ENCODE results near the gene HTR1E.
"Not testable (repeated sequence)": the region's sequence is repeated elsewhere in the genome, so short reads cannot be mapped to it uniquely, and the experiment has no call there.

Gene HTR1E, protein sequence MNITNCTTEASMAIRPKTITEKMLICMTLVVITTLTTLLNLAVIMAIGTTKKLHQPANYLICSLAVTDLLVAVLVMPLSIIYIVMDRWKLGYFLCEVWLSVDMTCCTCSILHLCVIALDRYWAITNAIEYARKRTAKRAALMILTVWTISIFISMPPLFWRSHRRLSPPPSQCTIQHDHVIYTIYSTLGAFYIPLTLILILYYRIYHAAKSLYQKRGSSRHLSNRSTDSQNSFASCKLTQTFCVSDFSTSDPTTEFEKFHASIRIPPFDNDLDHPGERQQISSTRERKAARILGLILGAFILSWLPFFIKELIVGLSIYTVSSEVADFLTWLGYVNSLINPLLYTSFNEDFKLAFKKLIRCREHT

GRCh38 chr6:86937219-86938079 lies at the start of gene HTR1E:
TSS of gene HTR1E (plus strand) at chr6:86937528. CDS start at chr6:87015335, 77,807 bp downstream.
- no peak for DNase-seq

- DNase-seq = no peak
Measured at GRCh38 chr6:86888301-86888700, 49.0 kb upstream of the HTR1E start.

- not testable (repeated sequence) for DNase-seq
Measured at GRCh38 chr6:86897265-86897664, 40.1 kb upstream of the HTR1E start.

DNA sequence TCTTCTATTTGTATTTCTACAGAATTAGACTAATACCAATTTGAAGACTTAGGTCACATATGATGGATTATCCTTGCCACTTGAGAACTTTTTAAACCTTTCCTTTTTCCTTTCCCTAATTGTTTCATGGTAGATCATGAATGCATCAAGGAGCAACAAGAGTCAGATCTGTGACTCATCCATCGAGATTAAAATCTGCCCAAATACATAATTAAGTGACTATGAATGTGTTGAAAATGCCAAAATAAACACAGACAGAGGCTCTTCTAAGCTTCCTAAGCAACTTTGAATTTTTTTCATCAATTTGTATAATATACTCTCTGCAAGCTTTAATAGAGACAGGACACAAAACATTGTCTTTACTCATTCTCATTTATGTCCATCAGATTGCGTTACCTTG lies 23.5 kb upstream of the HTR1E start:
- DNase-seq = no peak

GRCh38 chr6:86916393-86916792 lies 20.9 kb upstream of the HTR1E start:
- no peak for DNase-seq

DNA sequence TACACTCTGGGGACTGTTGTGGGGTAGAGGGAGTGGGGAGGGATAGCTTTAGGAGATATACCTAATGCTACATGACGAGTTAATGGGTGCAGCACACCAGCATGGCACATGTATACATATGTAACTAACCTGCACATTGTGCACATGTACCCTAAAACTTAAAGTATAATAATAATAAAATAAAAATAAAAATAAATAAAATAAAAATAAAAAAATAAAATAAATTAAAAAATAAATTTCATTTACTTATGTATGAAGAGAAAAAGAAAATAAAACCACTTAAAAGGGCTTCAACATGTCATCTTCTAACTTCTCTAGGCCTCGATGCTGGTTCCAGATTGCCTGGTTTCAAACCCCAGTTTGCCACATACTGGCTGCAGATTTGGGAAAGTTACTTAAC lies 10.2 kb upstream of the HTR1E start:
- not testable (repeated sequence) for DNase-seq

DNA sequence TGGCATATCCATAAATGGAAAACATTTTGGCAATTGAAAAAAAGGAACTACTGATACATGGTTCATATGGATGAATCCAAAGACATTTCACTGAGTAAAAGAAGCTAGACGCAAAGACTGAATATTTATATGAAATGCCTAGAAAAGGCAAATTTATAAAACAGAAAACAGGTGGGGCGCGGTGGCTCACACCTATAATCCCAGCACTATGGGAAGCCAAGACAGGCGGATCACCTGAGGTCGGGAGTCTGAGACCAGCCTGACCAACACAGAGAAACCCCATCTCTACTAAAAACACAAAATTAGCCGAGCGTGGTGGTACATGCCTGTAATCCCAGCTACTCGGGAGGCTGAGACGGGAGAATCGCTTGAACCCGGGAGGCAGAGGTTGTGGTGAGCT lies 9.5 kb upstream of the HTR1E start:
- DNase-seq = not testable (repeated sequence)

GRCh38 chr6:86934365-86934764 lies 3.0 kb upstream of the HTR1E start:
- no peak for DNase-seq

DNA sequence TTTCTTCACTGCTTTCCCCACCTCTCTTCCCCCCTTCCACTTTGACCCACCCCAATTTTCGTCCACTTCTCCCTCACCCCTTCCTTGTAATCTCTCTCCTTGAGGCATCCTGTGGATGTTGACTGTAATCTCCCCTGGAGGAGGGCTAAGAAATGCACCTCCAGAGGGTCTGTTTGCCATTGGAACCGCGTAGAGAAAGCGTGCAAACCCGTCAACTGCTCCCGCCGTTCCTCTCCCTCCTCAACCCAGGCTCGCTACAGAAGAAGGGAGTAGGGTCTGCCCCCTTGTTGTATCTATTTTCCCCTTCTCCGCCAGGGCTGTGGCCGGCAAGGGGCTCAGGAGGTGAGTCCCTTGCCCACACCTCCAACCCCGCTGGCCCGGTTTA lies 502 bp upstream of the HTR1E start:
- no peak for DNase-seq

GRCh38 chr6:86938814-86939213 lies 1.5 kb downstream of the HTR1E start:
- DNase-seq = no peak

- no peak for DNase-seq
Measured at GRCh38 chr6:86941461-86941860, 4.1 kb downstream of the HTR1E start.

- DNase-seq = no peak
Measured at GRCh38 chr6:86942769-86943516, 5.6 kb downstream of the HTR1E start.

GRCh38 chr6:86943819-86944407 lies 6.6 kb downstream of the HTR1E start:
- DNase-seq = no peak

- no peak for DNase-seq
Measured at GRCh38 chr6:86949771-86950170, 12.4 kb downstream of the HTR1E start.

DNA sequence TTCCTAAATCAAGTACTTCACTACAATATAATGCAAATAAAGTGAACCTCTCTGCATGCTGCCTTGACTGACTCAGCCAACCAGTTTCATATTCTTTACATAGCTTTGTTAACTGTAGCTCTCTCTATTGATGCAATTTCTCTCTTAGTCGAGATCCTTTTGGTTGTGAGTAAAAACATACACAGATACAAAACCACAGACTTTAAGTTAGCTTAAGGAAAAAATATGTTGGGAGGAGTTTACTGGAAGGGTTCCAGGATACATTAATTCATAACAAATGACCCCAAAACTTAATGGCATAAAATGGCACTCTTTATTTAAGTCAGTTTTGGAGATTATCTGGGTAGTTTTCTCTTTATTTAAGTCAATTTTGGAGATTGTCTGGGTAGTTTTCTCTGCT lies 15.7 kb downstream of the HTR1E start:
- no peak for DNase-seq

DNA sequence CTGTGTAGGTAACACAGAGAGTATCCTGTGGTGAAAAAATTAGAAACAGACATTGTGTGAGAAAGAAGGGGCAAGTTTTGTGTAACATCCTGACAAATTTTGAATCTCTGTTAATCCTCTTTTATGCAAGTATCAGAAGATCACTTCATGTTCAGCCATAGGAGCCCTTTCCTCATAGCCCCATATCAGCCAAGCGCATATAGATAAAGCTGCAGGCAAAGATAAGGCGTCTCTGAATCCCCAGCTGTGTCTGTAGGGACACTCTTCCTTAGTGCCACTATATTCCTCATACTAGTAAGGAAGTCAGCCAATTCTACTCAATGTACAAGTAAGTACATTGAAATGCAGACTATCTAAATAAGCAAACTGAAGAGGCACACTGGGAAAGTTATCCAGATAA lies 22.3 kb downstream of the HTR1E start:
- no peak for DNase-seq

DNA sequence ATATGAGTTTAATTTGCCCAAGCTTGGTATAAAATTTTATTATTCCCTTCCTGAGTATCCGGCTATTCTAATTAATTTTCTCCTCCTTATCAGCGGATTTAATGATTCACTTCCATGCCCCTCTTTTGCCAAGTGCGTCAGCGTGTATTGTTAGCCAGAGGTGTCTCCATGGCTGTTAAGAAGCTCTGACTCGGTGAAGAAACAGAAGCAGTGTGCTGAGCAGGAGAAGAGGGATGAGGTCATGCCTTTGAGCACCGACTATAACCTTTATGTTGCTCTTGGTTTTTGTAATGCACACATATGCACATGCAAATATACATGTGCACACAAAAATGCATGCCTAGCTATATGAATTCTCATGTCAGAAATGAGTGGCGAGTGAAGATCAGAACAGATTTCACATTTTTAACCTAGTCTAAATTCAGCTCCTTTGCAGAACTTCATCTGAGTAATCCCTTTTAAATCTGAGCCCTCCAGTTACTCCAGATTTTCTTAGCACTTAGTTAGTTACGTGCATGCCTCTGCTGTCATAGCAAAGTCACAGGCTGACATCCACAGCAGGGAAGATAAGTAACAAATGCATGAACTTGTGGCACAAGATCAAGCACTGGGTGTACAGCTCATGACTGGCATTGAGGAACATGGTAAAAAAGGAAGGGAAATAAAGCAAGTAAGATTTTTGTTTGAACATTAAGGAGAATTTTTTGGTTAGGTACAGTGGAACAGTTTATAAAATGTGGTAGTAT lies 24.3 kb downstream of the HTR1E start:
- no peak for DNase-seq

DNA sequence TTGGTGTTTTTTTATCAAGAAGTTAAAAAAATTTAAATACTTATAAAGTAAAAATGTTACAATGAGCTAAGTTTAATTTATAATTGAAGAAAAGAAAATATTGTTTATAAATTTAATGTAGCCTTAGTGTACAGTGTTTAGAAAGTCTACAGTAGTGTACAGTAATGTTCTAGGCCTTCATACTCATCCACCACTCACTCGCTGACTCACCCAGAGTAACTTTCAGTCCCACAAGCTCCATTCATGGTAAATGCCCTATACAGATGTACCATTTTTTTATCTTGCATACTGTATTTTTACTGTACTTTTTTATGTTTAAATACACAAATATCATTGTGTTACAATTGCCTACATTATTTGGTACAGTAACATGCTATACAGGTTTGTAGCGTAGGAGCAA lies 26.0 kb downstream of the HTR1E start:
- no peak for DNase-seq

GRCh38 chr6:86964029-86964579 lies 26.8 kb downstream of the HTR1E start:
- no peak for DNase-seq

GRCh38 chr6:86966271-86966670 lies 28.9 kb downstream of the HTR1E start:
- DNase-seq = no peak

DNA sequence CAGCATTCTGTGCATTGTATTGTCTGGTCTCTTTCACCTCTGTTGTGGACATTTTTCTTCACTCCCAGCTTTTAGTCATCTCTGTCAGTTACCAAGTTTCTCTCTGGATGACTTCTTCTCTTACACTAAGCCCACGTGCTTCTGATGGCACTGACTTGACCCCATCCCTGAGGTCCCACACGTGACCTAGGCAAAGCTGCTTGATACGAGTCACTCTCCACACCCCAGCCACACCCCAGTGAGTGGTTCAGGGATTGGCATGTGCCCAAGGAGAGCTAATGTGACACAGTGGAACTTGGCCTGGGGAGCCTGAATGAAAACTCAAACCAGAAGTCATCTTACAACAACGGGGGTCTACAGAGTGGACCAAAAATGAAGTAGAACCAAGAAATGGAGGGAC lies 32.2 kb downstream of the HTR1E start:
- no peak for DNase-seq

- DNase-seq = no peak
Measured at GRCh38 chr6:86973088-86973487, 35.8 kb downstream of the HTR1E start.

All from activated CD4-positive, alpha-beta T cell treated with anti-CD3 and anti-CD28 coated beads, Interleukin-2, amount 50 U/mL, for 1 hour (primary cell).